ENCODE results near the gene YEATS4.
A peak's percentile ranks its signal among the peaks of the same experiment; 100 is the strongest.

The YEATS4 gene

DNA sequence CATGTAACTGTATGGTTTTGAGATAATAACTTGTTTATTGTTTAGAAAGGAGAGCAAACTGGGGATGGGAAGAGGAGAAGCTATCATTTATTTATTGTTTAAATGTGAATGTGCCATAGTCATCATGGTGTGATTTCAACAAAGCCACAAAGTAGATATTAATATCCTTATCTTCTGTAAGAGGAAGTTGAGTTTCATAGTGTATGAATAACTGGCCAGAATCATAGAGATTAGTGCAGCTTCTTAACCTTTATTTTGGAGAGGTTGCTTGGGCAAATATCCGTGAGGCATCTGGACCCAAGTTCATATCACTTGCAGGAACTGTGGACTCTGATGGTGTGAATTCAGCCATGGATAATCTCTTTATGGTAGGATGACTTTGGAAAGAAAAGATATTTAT is 38.2 kb upstream of the YEATS4 start:
- no peak overlapping the region for H3K4me2 ChIP-seq (ENCODE audit: low read length)
- H3K36me3 ChIP-seq (replicated peaks; ENCODE audit: low read depth, low read length): no peaks in the 10 kb centered on the region
- H3K79me2 ChIP-seq (ENCODE audit: low read length): no peaks in the 10 kb centered on the region
- H2AFZ ChIP-seq (ENCODE audit: low read depth, low read length): no peak overlapping the region
- H3K4me1 ChIP-seq (ENCODE audit: low read length): peaks cover 17% of the 10 kb centered on the region
- TF ChIP-seq, protein P1, sequence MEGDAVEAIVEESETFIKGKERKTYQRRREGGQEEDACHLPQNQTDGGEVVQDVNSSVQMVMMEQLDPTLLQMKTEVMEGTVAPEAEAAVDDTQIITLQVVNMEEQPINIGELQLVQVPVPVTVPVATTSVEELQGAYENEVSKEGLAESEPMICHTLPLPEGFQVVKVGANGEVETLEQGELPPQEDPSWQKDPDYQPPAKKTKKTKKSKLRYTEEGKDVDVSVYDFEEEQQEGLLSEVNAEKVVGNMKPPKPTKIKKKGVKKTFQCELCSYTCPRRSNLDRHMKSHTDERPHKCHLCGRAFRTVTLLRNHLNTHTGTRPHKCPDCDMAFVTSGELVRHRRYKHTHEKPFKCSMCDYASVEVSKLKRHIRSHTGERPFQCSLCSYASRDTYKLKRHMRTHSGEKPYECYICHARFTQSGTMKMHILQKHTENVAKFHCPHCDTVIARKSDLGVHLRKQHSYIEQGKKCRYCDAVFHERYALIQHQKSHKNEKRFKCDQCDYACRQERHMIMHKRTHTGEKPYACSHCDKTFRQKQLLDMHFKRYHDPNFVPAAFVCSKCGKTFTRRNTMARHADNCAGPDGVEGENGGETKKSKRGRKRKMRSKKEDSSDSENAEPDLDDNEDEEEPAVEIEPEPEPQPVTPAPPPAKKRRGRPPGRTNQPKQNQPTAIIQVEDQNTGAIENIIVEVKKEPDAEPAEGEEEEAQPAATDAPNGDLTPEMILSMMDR (IDR thresholded peaks at IDR 0.05; ENCODE audit: low read depth, low read length): no peak
- no peak for TF ChIP-seq EZH2phosphoT487 (IDR thresholded peaks at IDR 0.05; ENCODE audit: low read depth)
- H3K9me3 ChIP-seq (ENCODE audit: insufficient read depth, low read length): peaks cover 6% of the 10 kb centered on the region; the same call in 1 of the 2 replicates
- no peaks in the 10 kb centered on the region for H3K27me3 ChIP-seq (ENCODE audit: low read depth, low read length)
- no peak overlapping the region for H3K9ac ChIP-seq (ENCODE audit: low read length)
- H3K27ac ChIP-seq (ENCODE audit: low read length): no peak overlapping the region
- no peaks in the 10 kb centered on the region for H4K20me1 ChIP-seq (ENCODE audit: insufficient read depth, low read length)
- H3K4me3 ChIP-seq (ENCODE audit: low read length): no peak overlapping the region

- Histone ChIP-seq H3K27ac (ENCODE audit: low read length) (no peak overlapping the region), H3K4me1 (ENCODE audit: low read length) (peaks cover 32% of the 10 kb centered on the region), H3K9me3 (ENCODE audit: insufficient read depth, low read length) (peaks cover 6% of the 10 kb centered on the region; the same call in 1 of the 2 replicates), H3K9ac (ENCODE audit: low read length) (no peak overlapping the region), H3K4me3 (ENCODE audit: low read length) (no peak overlapping the region), H4K20me1 (ENCODE audit: insufficient read depth, low read length) (no peaks in the 10 kb centered on the region), H3K79me2 (ENCODE audit: low read length) (no peaks in the 10 kb centered on the region), H3K36me3 (replicated peaks; ENCODE audit: low read depth, low read length) (no peaks in the 10 kb centered on the region), H3K4me2 (ENCODE audit: low read length) (peak overlapping the region; percentile 23), H3K27me3 (ENCODE audit: low read depth, low read length) (peaks cover 22% of the 10 kb centered on the region), H2AFZ (ENCODE audit: low read depth, low read length) (no peak overlapping the region)
- no peak for TF ChIP-seq EZH2phosphoT487 (IDR thresholded peaks at IDR 0.05; ENCODE audit: low read depth)
- TF ChIP-seq, protein P1 (IDR thresholded peaks at IDR 0.05; ENCODE audit: low read depth, low read length): no peak
Measured at GRCh38 chr12:69324797-69325466, 34.6 kb upstream of the YEATS4 start.

DNA sequence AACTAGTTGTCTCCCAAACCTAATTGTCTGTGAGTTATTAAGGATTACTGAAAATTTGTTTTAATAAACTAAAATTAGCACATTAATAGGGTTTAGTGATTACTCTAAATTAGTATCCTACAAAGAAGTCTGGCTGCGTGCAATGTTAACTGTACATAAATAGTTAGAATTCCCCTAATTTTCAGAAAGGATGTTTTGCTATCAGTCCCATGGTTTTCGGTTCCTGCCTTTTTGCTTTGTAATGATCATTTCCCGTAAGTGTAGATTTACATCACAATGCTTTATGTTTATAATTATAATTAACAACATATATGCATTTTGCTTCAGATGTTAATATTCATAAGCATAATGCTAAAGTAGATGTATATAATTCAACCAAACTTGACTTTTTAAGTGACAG is 31.1 kb upstream of the YEATS4 start:
- H3K27ac ChIP-seq (ENCODE audit: low read length): no peak overlapping the region
- no peaks in the 10 kb centered on the region for H4K20me1 ChIP-seq (ENCODE audit: insufficient read depth, low read length)
- no peak overlapping the region for H3K9ac ChIP-seq (ENCODE audit: low read length)
- H2AFZ ChIP-seq (ENCODE audit: low read depth, low read length): no peak overlapping the region
- peaks cover 23% of the 10 kb centered on the region for H3K27me3 ChIP-seq (ENCODE audit: low read depth, low read length)
- H3K4me2 ChIP-seq (ENCODE audit: low read length): 0 out of 2 replicates have a peak overlapping the region, but pooled peaks have one; percentile 1
- H3K36me3 ChIP-seq (replicated peaks; ENCODE audit: low read depth, low read length): no peaks in the 10 kb centered on the region
- H3K9me3 ChIP-seq (ENCODE audit: insufficient read depth, low read length): no peaks in the 10 kb centered on the region
- H3K4me1 ChIP-seq (ENCODE audit: low read length): peaks cover 42% of the 10 kb centered on the region
- no peaks in the 10 kb centered on the region for H3K79me2 ChIP-seq (ENCODE audit: low read length)
- TF ChIP-seq, protein P1 (IDR thresholded peaks at IDR 0.05; ENCODE audit: low read depth, low read length): no peak
- TF ChIP-seq EZH2phosphoT487 (IDR thresholded peaks at IDR 0.05; ENCODE audit: low read depth): no peak
- H3K4me3 ChIP-seq (ENCODE audit: low read length): no peak overlapping the region

DNA sequence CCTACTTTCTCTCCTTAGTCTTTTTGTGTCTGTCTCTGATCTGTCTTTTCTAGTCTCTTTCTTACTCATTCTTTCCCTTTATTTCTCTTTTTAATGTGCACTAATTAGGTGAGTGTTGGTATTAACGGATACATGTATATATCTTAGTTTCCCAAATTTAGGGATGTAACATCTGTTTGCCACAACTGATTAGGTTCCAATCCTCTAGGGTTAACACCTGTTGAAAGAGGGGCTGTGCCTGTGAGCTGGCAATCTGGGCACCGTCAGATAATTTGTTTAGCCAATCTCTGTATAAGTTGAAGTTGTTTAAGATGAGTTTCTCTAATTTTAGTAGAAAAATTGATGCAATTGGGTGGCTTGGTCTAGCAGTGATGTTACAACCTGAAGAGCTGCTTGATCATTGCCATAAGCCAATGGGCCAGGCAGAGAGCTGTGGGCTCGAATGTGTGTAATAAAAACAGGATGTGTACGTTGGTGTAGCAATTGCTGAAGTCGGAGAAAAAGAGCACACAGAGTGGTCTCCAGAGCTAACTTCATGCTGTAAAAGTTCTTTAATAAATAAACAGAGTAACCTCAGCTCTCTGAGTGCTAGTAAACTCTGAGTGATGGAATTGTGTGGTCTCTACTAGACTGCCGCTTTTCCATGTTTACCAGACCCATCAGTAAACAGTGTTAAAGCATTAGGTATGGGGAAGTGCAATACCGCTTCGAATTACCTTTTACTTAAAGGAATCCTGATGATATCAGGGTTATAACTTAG is 29.7 kb upstream of the YEATS4 start:
- H3K9me3 ChIP-seq (ENCODE audit: insufficient read depth, low read length): no peaks in the 10 kb centered on the region
- H3K27ac ChIP-seq (ENCODE audit: low read length): no peak overlapping the region
- peak overlapping the region; percentile 46; the same call in 1 of the 2 replicates for H3K9ac ChIP-seq (ENCODE audit: low read length)
- peaks cover 33% of the 10 kb centered on the region for H3K4me1 ChIP-seq (ENCODE audit: low read length)
- peak overlapping the region; percentile 77 for H3K4me3 ChIP-seq (ENCODE audit: low read length)
- H3K79me2 ChIP-seq (ENCODE audit: low read length): no peaks in the 10 kb centered on the region
- peaks cover 23% of the 10 kb centered on the region for H3K27me3 ChIP-seq (ENCODE audit: low read depth, low read length)
- no peak for TF ChIP-seq EZH2phosphoT487 (IDR thresholded peaks at IDR 0.05; ENCODE audit: low read depth)
- TF ChIP-seq, protein P1 (IDR thresholded peaks at IDR 0.05; ENCODE audit: low read depth, low read length): no peak
- peak overlapping the region; percentile 97; the same call in 1 of the 2 replicates for H2AFZ ChIP-seq (ENCODE audit: low read depth, low read length)
- H3K4me2 ChIP-seq (ENCODE audit: low read length): peak overlapping the region; percentile 67
- no peaks in the 10 kb centered on the region for H3K36me3 ChIP-seq (replicated peaks; ENCODE audit: low read depth, low read length)
- H4K20me1 ChIP-seq (ENCODE audit: insufficient read depth, low read length): no peaks in the 10 kb centered on the region

All from OCI-LY3 (cell line).